B cell (primary cell): Measurements from ENCODE around the gene ANTXR1. TPM values are rescaled to one million over a fixed set of nuclear protein-coding genes. Genes with fewer than 3 reads are reported as not detected.
A peak's percentile ranks its signal among the peaks of the same experiment; 100 is the strongest.

Experiments used
- ATAC-seq: fragments of 200-7000 bp; cut with Tn5 transposase; one replicate; pipeline ENCODE4 v1.10.0; 2021; ENCODE audit warnings: low read depth, mild to moderate bottlenecking, moderate number of reproducible peaks, moderate library complexity
- CTCF ChIA-PET: fragments of 350-600 bp; sonication (Branson Sonifier 250); formaldehyde crosslinking; loops from one replicate; lab custom pipeline; 2021; ENCODE audit warnings: antibody characterized with exemption, inconsistent platforms; lab: Charles Lee
- POLR2A ChIA-PET: fragments of 350-600 bp; sonication (Branson Sonifier 250); formaldehyde crosslinking; loops from one replicate; lab custom pipeline; 2021; ENCODE audit warnings: antibody characterized with exemption; lab: Charles Lee
- DNase-seq: peaks from one replicate; pipeline ENCODE4 v3.0.0; 2013
- H2AFZ ChIP-seq: 2 replicates; pipeline ENCODE4 v1.6.1; 2012; ENCODE audit warnings: mild to moderate bottlenecking, low read depth, low read length; ENCODE audit not compliant: insufficient read depth, poor library complexity, severe bottlenecking
- H3K27ac ChIP-seq, 2 donors: 1 replicate in 1 of 2; 2 replicates in 1 of 2; pipeline ENCODE4 v1.5.1; 2012 to 2013; ENCODE audit warnings: low read length in 2 of 2, mild to moderate bottlenecking in 2 of 2, moderate library complexity in 1 of 2
- H3K27me3 ChIP-seq, 4 experiments: fragments of 200-600 bp in 1 of 4; sonication (generic) in 1 of 4; replicated peaks in 1 of 4; 1 replicate in 2 of 4; 2 replicates in 2 of 4; pipeline versions ENCODE4 v1.6.1 to v1.7.0; 2013 to 2016; ENCODE audit warnings: low read length in 3 of 4, mild to moderate bottlenecking in 2 of 4, mixed read lengths in 1 of 4, moderate library complexity in 1 of 4; ENCODE audit not compliant: insufficient read depth in 4 of 4, control insufficient read depth in 3 of 4; ENCODE audit errors: control extremely low read depth in 1 of 4
- H3K36me3 ChIP-seq, 2 experiments: replicated peaks in 1 of 2; 1 replicate in 1 of 2; 2 replicates in 1 of 2; pipeline versions ENCODE4 v1.6.1 to v1.7.1; 2013; ENCODE audit warnings: low read length in 1 of 2; ENCODE audit not compliant: insufficient read depth in 2 of 2, control insufficient read depth in 1 of 2; ENCODE audit errors: control extremely low read depth in 1 of 2, extremely low read depth in 1 of 2
- H3K4me1 ChIP-seq, 2 donors: fragments of 200-600 bp in 1 of 2; sonication (generic) in 1 of 2; 1 replicate in 1 of 2; 2 replicates in 1 of 2; pipeline versions ENCODE4 v1.5.1 to v1.6.1; 2013 to 2017; ENCODE audit warnings: low read length in 2 of 2; ENCODE audit not compliant: control insufficient read depth in 2 of 2, insufficient read depth in 2 of 2
- H3K4me2 ChIP-seq: replicated peaks from 2 replicates; pipeline ENCODE3; 2012; ENCODE audit warnings: mild to moderate bottlenecking, low read depth, low read length; ENCODE audit not compliant: poor library complexity, severe bottlenecking
- H3K4me3 ChIP-seq, 5 experiments: fragments of 200-600 bp in 1 of 5; sonication (generic) in 1 of 5; 1 replicate in 3 of 5; 2 replicates in 2 of 5; pipeline versions ENCODE4 v1.5.1 to v1.7.0; 2011 to 2016; ENCODE audit warnings: low read length in 4 of 5, mild to moderate bottlenecking in 4 of 5, low read depth in 2 of 5, control low read depth in 1 of 5, moderate library complexity in 1 of 5; ENCODE audit not compliant: insufficient read depth in 1 of 5; ENCODE audit errors: control extremely low read depth in 1 of 5, extremely low read depth in 1 of 5
- H3K79me2 ChIP-seq: fragments of 200-600 bp; sonication (generic); one replicate; pipeline ENCODE4 v1.6.0; 2016; ENCODE audit warnings: low read length; ENCODE audit not compliant: control insufficient read depth, insufficient read depth
- H3K9ac ChIP-seq: fragments of 200-600 bp; sonication (generic); 2 replicates; pipeline ENCODE4 v1.6.1; 2017; ENCODE audit warnings: mild to moderate bottlenecking, low read length, moderate library complexity
- H3K9me3 ChIP-seq, 3 donors: one replicate each; pipeline versions ENCODE4 v1.6.1 to v1.7.1; 2013; ENCODE audit warnings: low read length in 2 of 3; ENCODE audit not compliant: control insufficient read depth in 2 of 3, insufficient read depth in 1 of 3; ENCODE audit errors: control extremely low read depth in 1 of 3
- H4K20me1 ChIP-seq: 2 replicates; pipeline ENCODE4 v1.6.0; 2012; ENCODE audit warnings: mild to moderate bottlenecking, low read length; ENCODE audit not compliant: insufficient read depth, control insufficient read depth, poor library complexity, severe bottlenecking
- H3K27ac Mint-ChIP-seq: one replicate; pipeline ENCODE4 v1.8.0; 2021; ENCODE audit warnings: mixed read lengths
- H3K27me3 Mint-ChIP-seq: one replicate; pipeline ENCODE4 v1.8.0; 2021; ENCODE audit warnings: mixed read lengths
- H3K4me1 Mint-ChIP-seq: one replicate; pipeline ENCODE4 v1.8.0; 2021; ENCODE audit warnings: mixed read lengths
- H3K4me3 Mint-ChIP-seq: one replicate; pipeline ENCODE4 v1.8.0; 2021; ENCODE audit warnings: mixed read lengths
- H3K9me3 Mint-ChIP-seq: one replicate; pipeline ENCODE4 v1.8.0; 2022; ENCODE audit warnings: mixed read lengths; ENCODE audit not compliant: insufficient read depth
- EZH2 ChIP-seq: IDR thresholded peaks from 2 replicates; pipeline ENCODE4 v1.6.1; 2012; ENCODE audit warnings: borderline replicate concordance, low read depth, mild to moderate bottlenecking, moderate library complexity, low read length; ENCODE audit not compliant: insufficient read depth, poor library complexity, severe bottlenecking
- whole genome bisulfite sequencing: methylation state at CpG from one replicate; pipeline ENCODE4 v1.1.5; 2013; ENCODE audit warnings: missing lambda C conversion rate; ENCODE audit not compliant: insufficient coverage; 5-methylcytosine and 5-hydroxymethylcytosine counted together
- intact Hi-C: fragments of 100-400 bp; cut with micrococcal nuclease; formaldehyde crosslinking; loops from one replicate; pipeline ENCODE4 v1.10.0; 2022
- polyA plus RNA-seq: library from polyadenylated mRNA; depleted of rRNA; stranded (reverse); fragments of >200 nt; gene quantifications from 2 replicates; pipeline ENCODE4 v1.2.3, GENCODE V29; 2012
- total RNA-seq, 2 donors: library from RNA; stranded (reverse); fragments of 120-200 nt in 1 of 2; gene quantifications; 1 replicate in 1 of 2; 2 replicates in 1 of 2; pipeline versions ENCODE4 v1.2.3 to v1.2.4, GENCODE V29; 2013 to 2022
- TF ChIP-seq, protein P1 (sequence below): fragments of 200-600 bp; IDR thresholded peaks from one replicate; pipeline ENCODE4 v1.8.0; 2022; ENCODE audit warnings: antibody characterized with exemption, mild to moderate bottlenecking

Gene ANTXR1
- total and polyA plus RNA-seq, 2 donors (not counting 1 experiment from before 2014, with no cell fraction given): not detected

DNA sequence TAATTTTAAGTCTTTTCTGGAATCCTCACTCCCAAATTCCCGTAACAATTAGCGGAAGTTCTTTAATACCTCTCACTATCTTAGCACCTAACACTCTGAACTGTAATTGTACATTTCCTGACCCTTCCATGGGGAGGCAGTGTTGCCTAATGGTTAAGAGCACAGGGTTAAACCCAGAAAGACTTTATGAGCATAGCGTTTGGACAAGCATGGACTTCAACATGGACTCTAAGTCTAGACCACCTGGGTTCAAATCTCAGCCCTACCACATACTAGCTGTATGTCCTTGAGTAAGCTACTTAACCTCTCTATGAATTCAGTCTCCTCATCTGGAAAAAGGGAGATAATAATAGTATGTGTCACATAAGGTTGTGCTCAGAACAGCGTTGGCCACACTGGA, 13.0 kb downstream of the ANTXR1 start:
- H3K27me3 Mint-ChIP-seq: peaks cover 30% of the 10 kb centered on the region
- Histone ChIP-seq H3K79me2 (no peaks in the 10 kb centered on the region), H3K27ac (no peak overlapping the region), H2AFZ (no peak overlapping the region), H3K27me3 (peaks cover 0 to 16% (median 13%) of the 10 kb centered on the region in 4 experiments), H3K9me3 (no peaks in the 10 kb centered on the region), H3K4me1 (no peaks in the 10 kb centered on the region), H3K9ac (no peak overlapping the region), H4K20me1 (no peaks in the 10 kb centered on the region), H3K4me2 (no peak overlapping the region), H3K4me3 (no peak overlapping the region), H3K36me3 (no peaks in the 10 kb centered on the region)
- WGBS: no CpG with 5 or more reads among the region's 4 CpGs
- no peaks in the 10 kb centered on the region for H3K4me1 Mint-ChIP-seq
- intact Hi-C loops: no loop called here
- H3K4me3 Mint-ChIP-seq: no peak overlapping the region
- TF ChIP-seq, protein P1, sequence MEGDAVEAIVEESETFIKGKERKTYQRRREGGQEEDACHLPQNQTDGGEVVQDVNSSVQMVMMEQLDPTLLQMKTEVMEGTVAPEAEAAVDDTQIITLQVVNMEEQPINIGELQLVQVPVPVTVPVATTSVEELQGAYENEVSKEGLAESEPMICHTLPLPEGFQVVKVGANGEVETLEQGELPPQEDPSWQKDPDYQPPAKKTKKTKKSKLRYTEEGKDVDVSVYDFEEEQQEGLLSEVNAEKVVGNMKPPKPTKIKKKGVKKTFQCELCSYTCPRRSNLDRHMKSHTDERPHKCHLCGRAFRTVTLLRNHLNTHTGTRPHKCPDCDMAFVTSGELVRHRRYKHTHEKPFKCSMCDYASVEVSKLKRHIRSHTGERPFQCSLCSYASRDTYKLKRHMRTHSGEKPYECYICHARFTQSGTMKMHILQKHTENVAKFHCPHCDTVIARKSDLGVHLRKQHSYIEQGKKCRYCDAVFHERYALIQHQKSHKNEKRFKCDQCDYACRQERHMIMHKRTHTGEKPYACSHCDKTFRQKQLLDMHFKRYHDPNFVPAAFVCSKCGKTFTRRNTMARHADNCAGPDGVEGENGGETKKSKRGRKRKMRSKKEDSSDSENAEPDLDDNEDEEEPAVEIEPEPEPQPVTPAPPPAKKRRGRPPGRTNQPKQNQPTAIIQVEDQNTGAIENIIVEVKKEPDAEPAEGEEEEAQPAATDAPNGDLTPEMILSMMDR: peak; percentile 25
- no peak for TF ChIP-seq EZH2
- no peaks in the 10 kb centered on the region for H3K9me3 Mint-ChIP-seq
- POLR2A ChIA-PET: no interaction called here
- CTCF ChIA-PET: interaction anchor here (0.9 kb wide), 1 partner anchor 281 kb away, joined by 3 read pairs; no protein-coding TSS in a partner anchor
- DNase-seq: peak; percentile 11
- no peak for ATAC-seq
- H3K27ac Mint-ChIP-seq: no peak overlapping the region

DNA sequence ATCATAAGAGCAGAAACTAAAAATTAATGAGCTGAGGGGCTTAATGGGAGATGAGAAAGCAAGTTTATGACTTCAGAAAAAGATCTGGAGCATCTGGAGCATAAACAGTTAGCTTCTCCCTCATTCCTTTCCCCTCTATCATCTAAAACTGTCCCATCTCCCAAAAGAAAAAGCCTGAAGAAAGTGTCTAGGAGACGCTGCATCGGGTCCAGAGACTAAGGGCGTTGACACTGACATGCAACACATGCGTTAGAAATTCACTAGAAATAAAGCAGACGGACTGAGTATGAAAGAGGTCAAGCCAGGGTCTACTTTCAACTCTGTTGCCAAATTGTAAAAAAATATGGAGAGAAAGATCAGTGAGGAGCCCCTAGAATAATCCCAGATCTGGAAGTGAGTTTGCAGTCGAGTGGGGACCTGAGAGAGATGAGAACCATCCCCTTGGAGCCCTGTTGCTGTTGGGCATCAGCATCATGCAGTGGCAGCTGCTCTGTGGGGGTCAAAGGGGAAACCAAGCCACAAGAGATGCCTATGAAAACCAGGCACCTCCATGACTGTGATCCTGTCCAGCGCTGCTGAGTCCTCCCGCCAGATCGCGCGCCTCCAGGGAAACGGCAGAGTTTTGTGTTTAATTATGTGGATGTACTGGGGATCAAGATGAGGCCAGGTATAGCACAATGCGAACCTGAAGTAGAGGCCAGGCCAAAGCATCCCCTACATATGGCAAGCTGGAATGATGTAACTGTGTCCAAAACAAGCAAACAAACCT, 13.9 kb downstream of the ANTXR1 start:
- H3K27ac ChIP-seq: no peak overlapping the region
- CTCF ChIA-PET: interaction anchor here (0.9 to 1.2 kb wide), 2 partner anchors 12 to 280 kb away, joined by 3 read pairs; no protein-coding TSS in a partner anchor
- no peaks in the 10 kb centered on the region for H3K4me1 ChIP-seq
- H3K27me3 Mint-ChIP-seq: peaks cover 27% of the 10 kb centered on the region
- H3K4me3 Mint-ChIP-seq: no peak overlapping the region
- no peaks in the 10 kb centered on the region for H3K36me3 ChIP-seq
- H2AFZ ChIP-seq: no peak overlapping the region
- ATAC-seq: no peak
- no peaks in the 10 kb centered on the region for H3K9me3 ChIP-seq
- no peak for DNase-seq
- H3K27ac Mint-ChIP-seq: no peak overlapping the region
- no peaks in the 10 kb centered on the region for H4K20me1 ChIP-seq
- TF ChIP-seq EZH2: no peak
- TF ChIP-seq, protein P1: no peak
- no peak overlapping the region for H3K4me2 ChIP-seq
- H3K79me2 ChIP-seq: no peaks in the 10 kb centered on the region
- intact Hi-C loops: no loop called here
- peaks cover 0 to 15% (median 7%) of the 10 kb centered on the region in 4 experiments for H3K27me3 ChIP-seq
- no peaks in the 10 kb centered on the region for H3K9me3 Mint-ChIP-seq
- H3K4me1 Mint-ChIP-seq: no peaks in the 10 kb centered on the region
- WGBS: 96% methylated on average over 11 of the region's 13 CpGs
- no peak overlapping the region for H3K4me3 ChIP-seq
- no peak overlapping the region for H3K9ac ChIP-seq
- POLR2A ChIA-PET: no interaction called here
